Stimulated activated CD8-positive, alpha-beta memory T cell treated with anti-CD3 and anti-CD28 coated beads, Interleukin-2, amount 100 ng/mL, for 48 hours (primary cell): ENCODE measurements around the gene LGSN.
"Not testable (repeated sequence)": the region's sequence is repeated elsewhere in the genome, so short reads cannot be mapped to it uniquely, and the experiment has no call there.

Source experiments
- DNase-seq, 2 donors: peaks; one replicate each; pipeline ENCODE4 v3.0.0-alpha.2; 2020; ENCODE audit warnings: low read depth in 2 of 2

Gene LGSN

GRCh38 chr6:63306420-63306819 lies 13.4 kb downstream of the LGSN start:
- no peak for DNase-seq

- no peak for DNase-seq
Measured at GRCh38 chr6:63305277-63305676, 14.5 kb downstream of the LGSN start.

DNA sequence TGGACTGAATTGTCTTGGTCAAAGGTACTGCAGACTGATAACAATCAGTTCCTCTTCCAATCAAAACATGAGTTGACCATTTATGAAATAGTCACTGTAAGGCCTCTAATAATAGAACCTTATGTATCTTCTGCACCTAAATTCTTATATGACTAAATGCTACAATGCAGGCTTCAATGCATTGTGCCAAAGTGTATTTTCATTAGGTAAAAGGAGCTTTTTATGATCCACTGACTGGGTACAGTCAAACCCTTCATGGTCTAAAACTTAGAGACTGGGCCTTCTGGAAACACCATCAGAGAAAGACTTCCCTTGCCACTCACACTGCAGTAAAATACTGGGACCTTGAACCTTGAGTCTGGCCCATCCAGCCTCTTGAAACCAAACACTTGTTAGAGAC lies 16.3 kb downstream of the LGSN start:
- DNase-seq = no peak

- no peak for DNase-seq
Measured at GRCh38 chr6:63299667-63300066, 20.1 kb downstream of the LGSN start.

DNA sequence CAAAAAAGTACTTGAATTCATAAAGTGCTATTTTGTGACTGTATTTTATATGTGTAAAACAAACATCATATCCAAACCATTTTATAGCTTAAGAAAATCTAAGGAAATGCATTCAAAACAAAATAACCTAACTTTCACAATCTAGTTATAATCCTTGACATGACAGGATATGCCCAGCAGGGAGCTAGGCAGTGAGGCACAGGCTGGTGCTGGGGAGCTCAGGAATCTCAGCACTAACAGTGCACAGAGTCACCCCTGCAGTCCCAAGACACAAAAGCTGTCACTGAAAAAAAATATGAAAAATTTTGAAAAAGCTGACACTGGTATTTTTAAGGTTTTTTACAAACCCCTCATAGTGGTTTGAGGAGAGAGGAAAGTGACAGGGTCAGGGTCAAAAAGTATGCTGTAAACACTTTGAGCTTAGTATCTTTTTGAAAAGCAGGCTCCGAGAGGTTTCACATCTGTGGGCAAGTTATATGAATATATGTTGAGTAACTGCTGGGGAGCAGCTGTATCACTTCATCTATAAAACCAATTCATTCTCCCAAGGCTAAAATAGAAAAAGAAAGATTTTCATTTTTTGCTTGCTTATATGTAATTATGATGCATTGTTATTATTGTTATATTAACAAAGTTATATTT lies 24.1 kb downstream of the LGSN start:
- DNase-seq = no peak

- DNase-seq = no peak
Measured at GRCh38 chr6:63290492-63291058, 29.2 kb downstream of the LGSN start.

- DNase-seq = no peak
Measured at GRCh38 chr6:63289269-63289872, 30.4 kb downstream of the LGSN start.

DNA sequence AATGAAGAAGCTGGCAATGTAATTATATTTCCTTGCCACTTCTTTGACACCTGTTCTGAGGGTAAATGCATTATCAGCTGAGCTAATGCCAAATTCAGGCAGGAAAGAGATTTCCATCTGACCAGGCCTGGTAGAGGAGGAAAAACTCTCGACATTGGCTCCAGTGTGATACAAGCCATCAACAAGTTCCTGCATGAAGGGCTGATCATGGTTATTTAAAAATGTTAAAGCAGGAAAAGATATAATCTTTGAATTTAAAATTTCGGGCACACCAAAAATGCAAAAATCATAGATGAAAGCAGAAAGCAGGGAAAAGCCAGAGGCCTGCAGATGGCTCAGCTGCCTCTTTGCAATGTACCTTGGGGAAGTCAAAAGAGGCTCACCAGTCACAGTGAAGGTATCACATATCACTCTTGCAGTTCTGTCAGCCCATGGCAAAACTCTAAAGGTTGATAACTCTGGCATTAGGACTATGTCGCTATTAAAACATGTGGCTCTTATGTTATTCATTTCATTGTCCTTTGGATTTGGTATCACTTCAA lies 39.1 kb downstream of the LGSN start:
- no peak for DNase-seq

DNA sequence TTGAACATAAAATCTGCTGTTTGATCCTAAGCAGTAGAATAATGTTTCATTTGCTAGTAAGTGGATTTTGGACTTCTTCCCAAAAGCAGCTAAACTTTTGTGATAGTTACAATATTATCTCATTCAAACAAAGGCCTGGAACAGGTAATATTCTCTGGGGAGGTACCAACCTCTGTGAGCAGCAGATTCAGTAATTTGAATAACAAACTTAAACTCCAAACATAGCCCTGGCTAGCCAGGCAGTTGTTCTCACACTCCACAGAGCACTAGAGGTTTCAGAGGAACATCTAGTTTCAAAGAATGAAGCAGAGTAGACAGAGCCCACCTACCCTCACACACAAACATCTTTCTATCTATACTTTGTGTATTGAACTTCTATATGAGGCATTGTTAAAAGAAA lies 40.9 kb downstream of the LGSN start:
- DNase-seq = no peak

- DNase-seq = no peak
Measured at GRCh38 chr6:63275953-63276352, 43.8 kb downstream of the LGSN start.

DNA sequence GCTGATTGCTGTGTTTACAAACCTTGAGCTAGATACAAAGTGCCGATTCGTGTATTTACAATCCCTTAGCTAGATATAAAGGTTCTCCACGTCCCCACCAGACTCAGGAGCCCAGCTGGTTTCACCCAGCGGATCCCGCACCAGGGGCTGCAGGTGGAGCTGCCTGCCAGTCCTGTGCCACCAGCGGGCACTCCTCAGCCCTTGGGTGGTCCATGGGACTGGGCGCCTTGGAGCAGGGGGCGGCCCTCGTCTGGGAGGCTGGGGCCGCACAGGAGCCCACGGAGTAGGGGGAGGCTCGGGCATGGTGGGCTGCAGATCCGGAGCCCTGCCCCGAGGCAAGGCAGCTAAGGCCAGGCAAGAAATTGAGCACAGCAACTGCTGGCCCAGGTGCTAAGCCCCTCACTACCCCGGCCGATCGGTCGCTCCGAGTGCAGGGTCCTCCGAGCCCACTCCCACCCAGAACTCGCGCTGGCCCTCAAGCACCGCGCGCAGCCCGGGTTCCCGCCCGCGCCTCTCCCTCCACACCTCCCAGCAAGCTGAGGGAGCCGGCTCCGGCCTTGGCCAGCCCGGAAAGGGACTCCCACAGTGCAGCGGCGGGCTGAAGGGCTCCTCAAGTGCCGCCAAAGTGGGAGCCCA lies 44.9 kb downstream of the LGSN start:
- DNase-seq = not testable (repeated sequence)

- no peak for DNase-seq
Measured at GRCh38 chr6:63272397-63272796, 47.4 kb downstream of the LGSN start.

DNA sequence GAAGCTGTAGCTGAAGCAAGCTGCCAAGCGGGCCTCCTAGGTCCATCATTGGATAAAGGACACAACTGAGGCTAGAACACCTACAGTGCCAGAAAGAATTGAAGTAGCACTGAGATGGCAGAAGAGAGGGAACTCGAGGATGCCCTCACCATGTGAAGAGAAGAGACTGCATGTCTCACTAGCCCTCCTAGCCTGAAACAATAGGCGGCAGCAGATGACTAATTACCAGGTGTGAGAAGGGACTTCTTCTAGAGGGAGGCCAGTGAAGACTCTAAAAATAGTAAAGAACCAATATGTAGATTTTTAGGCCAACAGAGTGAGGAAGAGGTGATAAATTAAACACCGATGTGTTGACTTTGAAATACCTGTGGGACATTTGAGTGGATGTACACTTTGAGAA lies 50.3 kb downstream of the LGSN start:
- DNase-seq = no peak

DNA sequence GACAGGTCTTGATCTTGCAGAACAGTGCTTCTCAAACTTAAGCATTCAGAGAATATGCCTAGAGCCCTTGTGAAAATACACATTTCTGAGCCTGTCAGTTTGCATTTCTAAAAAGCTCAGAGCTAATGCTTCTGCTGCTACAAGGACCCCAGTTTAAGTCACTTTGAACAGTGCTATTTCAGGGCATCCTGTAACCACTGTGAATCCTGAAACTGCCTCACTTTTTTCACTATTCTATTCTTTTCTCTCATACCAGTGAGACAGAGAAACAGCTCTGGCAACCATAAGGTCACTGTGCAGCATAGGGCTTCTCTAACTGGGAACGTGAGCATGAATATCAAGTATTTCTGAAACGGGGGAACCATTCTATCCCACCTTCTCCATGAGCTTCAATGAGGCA lies 51.2 kb downstream of the LGSN start:
- no peak for DNase-seq

DNA sequence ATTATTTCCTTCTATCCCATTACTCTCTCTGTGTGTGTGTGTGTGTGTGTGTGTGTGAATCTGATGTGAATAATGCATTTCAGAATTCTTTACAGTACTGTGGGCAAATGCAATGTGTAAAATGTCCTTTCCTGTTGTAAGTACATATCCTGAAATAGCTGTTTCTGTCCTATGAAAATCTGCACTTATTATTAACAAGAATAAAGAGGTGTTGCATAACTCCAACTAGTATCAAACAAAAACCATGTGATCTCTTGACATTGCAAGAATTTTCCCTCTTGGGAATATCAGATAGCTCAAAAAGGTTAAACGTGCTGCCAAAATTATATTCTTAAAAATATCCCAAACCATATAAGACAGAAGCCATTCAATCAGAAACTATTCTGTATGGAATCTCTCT lies 52.0 kb downstream of the LGSN start:
- no peak for DNase-seq

DNA sequence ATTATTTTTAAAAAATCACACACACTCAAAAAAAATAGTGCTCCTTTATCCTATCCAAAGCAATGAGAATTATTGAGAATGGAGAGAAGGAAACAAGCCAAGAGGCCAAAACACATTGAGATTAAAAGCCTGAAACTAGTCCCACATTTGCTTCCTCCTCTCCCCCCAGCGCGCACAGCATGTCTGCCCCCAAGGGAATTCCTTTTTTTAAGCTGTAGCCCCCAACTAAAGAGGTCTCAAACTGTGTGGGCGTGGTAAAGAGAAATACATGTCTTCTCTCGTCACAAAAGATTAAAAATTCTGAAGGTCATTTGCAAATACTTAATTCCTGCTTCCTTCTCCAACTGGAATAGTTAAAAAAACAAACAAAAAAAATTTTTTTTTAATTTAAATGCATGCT lies 52.7 kb downstream of the LGSN start:
- no peak for DNase-seq

GRCh38 chr6:63263444-63263843 lies 56.3 kb downstream of the LGSN start:
- DNase-seq = no peak

- DNase-seq = no peak
Measured at GRCh38 chr6:63261820-63262219, 58.0 kb downstream of the LGSN start.

GRCh38 chr6:63259153-63259552 lies 60.6 kb downstream of the LGSN start:
- DNase-seq = no peak

DNA sequence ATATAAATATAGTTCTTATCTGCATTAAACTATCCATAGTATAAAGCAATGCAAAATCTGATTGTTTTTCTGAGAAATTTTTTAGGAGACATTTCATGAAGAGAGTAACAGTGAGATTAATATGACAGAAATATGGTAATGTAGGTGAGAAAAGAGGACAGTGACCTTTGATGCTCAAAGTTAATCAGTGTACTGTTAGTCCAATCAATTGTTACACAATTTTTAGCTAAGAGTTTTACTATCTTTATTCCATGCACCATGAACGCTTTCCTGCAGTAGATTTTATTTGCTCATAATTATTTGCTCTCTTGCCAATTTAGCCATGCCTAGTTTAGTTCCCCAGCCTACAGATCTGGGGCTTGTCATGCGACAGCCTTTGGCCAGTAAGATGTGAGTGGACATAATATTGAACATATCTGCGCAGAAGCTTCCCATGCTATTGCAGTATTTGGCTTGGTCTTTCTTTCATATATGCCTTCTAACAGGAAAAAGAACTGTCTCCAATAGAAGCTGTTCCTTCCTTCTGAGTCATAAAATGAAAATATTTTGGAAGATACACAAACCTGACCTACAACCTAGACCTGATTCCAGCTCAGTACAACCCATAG lies 69.8 kb downstream of the LGSN start:
- no peak for DNase-seq

GRCh38 chr6:63246581-63246980 lies 73.2 kb downstream of the LGSN start:
- DNase-seq = no peak

- no peak for DNase-seq
Measured at GRCh38 chr6:63245909-63246308, 73.9 kb downstream of the LGSN start.
